HCT116 (cell line): ENCODE measurements around the gene DMRTA2.

Source experiments
- CBX3 ChIP-seq: IDR thresholded peaks from 2 replicates; pipeline ENCODE4 v1.6.1; 2012; ENCODE audit warnings: low read depth
- CTCF ChIP-seq, 3 experiments: fragments of 200-600 bp in 1 of 3; sonication (generic) in 1 of 3; IDR thresholded peaks in 2 of 3; conservative IDR thresholded peaks in 1 of 3; 2 replicates each; pipeline ENCODE4 v1.5.1; 2012 to 2017; ENCODE audit warnings: low read depth in 2 of 3, low read length in 2 of 3, antibody characterized with exemption in 1 of 3, borderline replicate concordance in 1 of 3, control low read depth in 1 of 3, mild to moderate bottlenecking in 1 of 3, mixed read lengths in 1 of 3, mixed run types in 1 of 3, moderate library complexity in 1 of 3; ENCODE audit not compliant: insufficient read depth in 1 of 3
- EZH2 ChIP-seq: fragments of 200-600 bp; sonication (generic); IDR thresholded peaks from 2 replicates; pipeline ENCODE4 v1.6.1; 2017; ENCODE audit warnings: antibody characterized with exemption, mixed run types
- EZH2phosphoT487 ChIP-seq: fragments of 200-600 bp; IDR thresholded peaks from 2 replicates; pipeline ENCODE4 v1.6.1; 2018; ENCODE audit warnings: antibody characterized with exemption, borderline replicate concordance
- FOSL1 ChIP-seq: IDR thresholded peaks from 2 replicates; pipeline ENCODE4 v1.6.1; 2012; ENCODE audit warnings: low read depth
- MAX ChIP-seq: IDR thresholded peaks from 2 replicates; pipeline ENCODE4 v1.6.1; 2012
- POLR2A ChIP-seq: IDR thresholded peaks from 2 replicates; pipeline ENCODE4 v1.7.0; 2011; ENCODE audit warnings: borderline replicate concordance; ENCODE audit not compliant: insufficient read depth, insufficient read length; ENCODE audit errors: extremely low read depth
- POLR2AphosphoS5 ChIP-seq: IDR thresholded peaks from 2 replicates; pipeline ENCODE4 v1.6.1; 2011; ENCODE audit warnings: mild to moderate bottlenecking, low read depth, low read length, moderate library complexity
- REST ChIP-seq: IDR thresholded peaks from 2 replicates; pipeline ENCODE4 v1.6.1; 2012; ENCODE audit warnings: low read depth
- SIN3A ChIP-seq: IDR thresholded peaks from 2 replicates; pipeline ENCODE4 v1.6.1; 2012; ENCODE audit warnings: low read depth
- YY1 ChIP-seq: IDR thresholded peaks from 2 replicates; pipeline ENCODE4 v1.6.1; 2011; ENCODE audit warnings: low read length, low read depth, moderate library complexity, mild to moderate bottlenecking; ENCODE audit not compliant: insufficient replicate concordance; ENCODE audit errors: extremely low read depth
- ZNF274 ChIP-seq: fragments of 200-500 bp; sonication (Bioruptor generic); IDR thresholded peaks from 2 replicates; pipeline ENCODE4 v1.6.1; 2014; ENCODE audit warnings: mild to moderate bottlenecking, low read depth, low read length, inconsistent platforms

GRCh38 chr1:50423670-50424000 lies 392 bp upstream of the DMRTA2 start:
- no peak for TF ChIP-seq CTCF (IDR thresholded peaks at IDR 0.05 in 2 of 3, conservative IDR thresholded peaks at IDR 0.05 in 1 of 3; ENCODE audit: borderline replicate concordance in 1 of 3, insufficient read depth in 1 of 3, low read depth in 2 of 3, low read length in 2 of 3)
- no peak for TF ChIP-seq ZNF274
- no peak for TF ChIP-seq EZH2
- no peak for TF ChIP-seq EZH2phosphoT487
- no peak for TF ChIP-seq FOSL1
- TF ChIP-seq REST: no peak
- TF ChIP-seq CBX3: no peak
- TF ChIP-seq MAX: no peak
- TF ChIP-seq POLR2AphosphoS5: no peak
- TF ChIP-seq YY1: no peak
- no peak for TF ChIP-seq POLR2A
- no peak for TF ChIP-seq SIN3A
